ENCODE data around the gene ACOT7. TPM values are rescaled to one million over a fixed set of nuclear protein-coding genes. Genes with fewer than 3 reads are reported as not detected.

ACOT7 gene
- polyA plus RNA-seq, 1 experiment: 157 TPM

DNA sequence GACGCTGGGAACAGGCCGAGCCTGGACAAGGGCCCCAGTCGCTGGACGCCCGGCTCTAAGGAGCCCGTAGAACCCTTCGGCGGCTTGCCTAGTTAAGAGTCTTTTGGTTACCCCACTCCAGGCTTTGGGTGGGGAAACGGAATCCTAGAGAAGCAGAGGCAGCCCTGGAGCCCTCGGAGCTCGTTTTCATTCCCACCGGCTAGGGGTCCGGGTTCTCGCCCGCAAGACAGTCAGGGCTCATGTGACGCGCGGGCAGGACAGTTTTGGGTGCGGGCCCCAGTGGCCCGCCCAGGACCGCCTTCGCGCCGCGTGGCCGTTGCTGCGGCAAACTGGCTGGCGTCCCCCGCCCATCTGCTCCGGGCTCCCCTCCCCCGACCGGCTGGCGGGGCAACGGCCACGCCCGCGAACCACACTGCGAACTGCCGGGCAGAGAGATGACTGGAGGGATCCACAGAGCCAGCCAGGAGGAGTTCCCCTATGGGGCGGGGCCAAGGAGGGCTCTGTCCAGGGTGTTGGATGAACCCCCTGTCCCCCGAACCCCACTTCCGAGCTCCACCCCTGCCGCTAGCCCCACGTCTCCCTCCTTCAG, 27.0 kb upstream of the ACOT7 start:
- TF ChIP-seq, protein P1, sequence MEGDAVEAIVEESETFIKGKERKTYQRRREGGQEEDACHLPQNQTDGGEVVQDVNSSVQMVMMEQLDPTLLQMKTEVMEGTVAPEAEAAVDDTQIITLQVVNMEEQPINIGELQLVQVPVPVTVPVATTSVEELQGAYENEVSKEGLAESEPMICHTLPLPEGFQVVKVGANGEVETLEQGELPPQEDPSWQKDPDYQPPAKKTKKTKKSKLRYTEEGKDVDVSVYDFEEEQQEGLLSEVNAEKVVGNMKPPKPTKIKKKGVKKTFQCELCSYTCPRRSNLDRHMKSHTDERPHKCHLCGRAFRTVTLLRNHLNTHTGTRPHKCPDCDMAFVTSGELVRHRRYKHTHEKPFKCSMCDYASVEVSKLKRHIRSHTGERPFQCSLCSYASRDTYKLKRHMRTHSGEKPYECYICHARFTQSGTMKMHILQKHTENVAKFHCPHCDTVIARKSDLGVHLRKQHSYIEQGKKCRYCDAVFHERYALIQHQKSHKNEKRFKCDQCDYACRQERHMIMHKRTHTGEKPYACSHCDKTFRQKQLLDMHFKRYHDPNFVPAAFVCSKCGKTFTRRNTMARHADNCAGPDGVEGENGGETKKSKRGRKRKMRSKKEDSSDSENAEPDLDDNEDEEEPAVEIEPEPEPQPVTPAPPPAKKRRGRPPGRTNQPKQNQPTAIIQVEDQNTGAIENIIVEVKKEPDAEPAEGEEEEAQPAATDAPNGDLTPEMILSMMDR (IDR thresholded peaks at IDR 0.05; ENCODE audit: insufficient read depth, low read depth, low read length): no peak
- CTCF ChIA-PET: interaction anchor here (0.5 to 4.3 kb wide), 5 partner anchors 10 to 176 kb away, joined by 3 to 24 read pairs (median 3); no protein-coding TSS in a partner anchor
- H3K4me3 ChIP-seq (ENCODE audit: low read depth, low read length): no peak overlapping the region
- no peak for DNase-seq (ENCODE audit: low read depth)
- peaks cover 62% of the 10 kb centered on the region for H3K27me3 ChIP-seq (ENCODE audit: control insufficient read depth, insufficient read depth, low read length)
- H3K36me3 ChIP-seq (ENCODE audit: control insufficient read depth, insufficient read depth, low read length): no peaks in the 10 kb centered on the region
- POLR2A ChIA-PET: no interaction called here

- DNase-seq (ENCODE audit: low read depth): no peak
- ChIA-PET CTCF (interaction anchor here (0.5 to 4.3 kb wide), 7 partner anchors 13 to 175 kb away, joined by 3 to 24 read pairs (median 3); no protein-coding TSS in a partner anchor), POLR2A (no interaction called here)
- TF ChIP-seq, protein P1 (IDR thresholded peaks at IDR 0.05; ENCODE audit: insufficient read depth, low read depth, low read length): no peak
- Histone ChIP-seq H3K27me3 (ENCODE audit: control insufficient read depth, insufficient read depth, low read length) (peaks cover 61% of the 10 kb centered on the region), H3K36me3 (ENCODE audit: control insufficient read depth, insufficient read depth, low read length) (no peaks in the 10 kb centered on the region), H3K4me3 (ENCODE audit: low read depth, low read length) (peak within 1 kb of the TSS; percentile 21)
Measured at GRCh38 chr1:6419804-6420453, 26.4 kb upstream of the ACOT7 start, which contains the start of gene HES2. Gene HES2, minus strand, starts transcription at chr1:6419919. Its CDS starts 99 bp downstream, at chr1:6419820.

DNA sequence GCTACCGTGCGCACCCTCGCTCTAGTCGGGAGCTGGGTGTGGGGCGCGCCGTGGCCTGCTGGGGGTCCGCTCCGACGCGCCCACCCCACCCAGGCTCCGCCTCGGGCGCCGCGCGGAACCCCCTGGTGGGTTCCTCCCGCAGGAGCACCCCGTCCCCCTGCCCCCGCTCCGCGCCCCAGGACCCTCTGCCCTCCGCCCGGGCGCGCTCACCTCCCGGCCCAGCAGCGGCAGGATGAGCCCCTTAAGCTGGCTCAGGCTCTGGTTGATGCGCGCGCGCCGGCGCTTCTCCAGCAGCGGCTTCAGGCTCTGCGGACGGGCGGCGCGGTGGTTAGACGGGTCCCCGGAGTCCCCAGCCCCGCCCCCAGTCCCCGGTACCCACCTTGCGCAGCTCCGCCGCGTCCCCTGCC, 25.8 kb upstream of the ACOT7 start:
- H3K4me3 ChIP-seq (ENCODE audit: low read depth, low read length): peak overlapping the region; percentile 21
- CTCF ChIA-PET: interaction anchor here (0.7 to 4.3 kb wide), 7 partner anchors 13 to 173 kb away, joined by 3 to 24 read pairs (median 3); no protein-coding TSS in a partner anchor

GRCh38 chr1:6418668-6419396, 25.3 kb upstream of the ACOT7 start:
- DNase-seq (ENCODE audit: low read depth): no peak
- ChIA-PET CTCF (interaction anchor here (0.8 to 4.3 kb wide), 6 partner anchors 12 to 173 kb away, joined by 3 to 24 read pairs (median 3); no protein-coding TSS in a partner anchor), POLR2A (no interaction called here)
- Histone ChIP-seq H3K4me3 (ENCODE audit: low read depth, low read length) (no peak overlapping the region), H3K27me3 (ENCODE audit: control insufficient read depth, insufficient read depth, low read length) (peaks cover 53% of the 10 kb centered on the region), H3K36me3 (ENCODE audit: control insufficient read depth, insufficient read depth, low read length) (no peaks in the 10 kb centered on the region)
- TF ChIP-seq, protein P1 (IDR thresholded peaks at IDR 0.05; ENCODE audit: insufficient read depth, low read depth, low read length): no peak

More for the DNA sequence above, 25.8 kb upstream of the ACOT7 start:
- TF ChIP-seq, protein P1 (IDR thresholded peaks at IDR 0.05; ENCODE audit: insufficient read depth, low read depth, low read length): no peak
- Histone ChIP-seq H3K36me3 (ENCODE audit: control insufficient read depth, insufficient read depth, low read length) (no peaks in the 10 kb centered on the region), H3K27me3 (ENCODE audit: control insufficient read depth, insufficient read depth, low read length) (peaks cover 58% of the 10 kb centered on the region)
- no peak for DNase-seq (ENCODE audit: low read depth)
- POLR2A ChIA-PET: no interaction called here

Data from BJ (cell line).